GM12878 (cell line): ENCODE results near the gene EXOSC1.

Experiments used
- BHLHE40 ChIP-seq, 2 experiments: fragments of 450-650 bp in 1 of 2; IDR thresholded peaks; 2 replicates each; pipeline ENCODE4 v1.6.1; 2011 to 2017; ENCODE audit warnings: low read depth in 2 of 2, borderline replicate concordance in 1 of 2, improper control_type of control experiment in 1 of 2, low read length in 1 of 2, mild to moderate bottlenecking in 1 of 2
- MTA2 ChIP-seq: fragments of 450-650 bp; IDR thresholded peaks from 2 replicates; pipeline ENCODE4 v1.6.1; 2016; ENCODE audit warnings: low read depth, mild to moderate bottlenecking, moderate library complexity
- NFIC ChIP-seq: IDR thresholded peaks from 2 replicates; pipeline ENCODE4 v1.6.1; 2012; ENCODE audit warnings: low read depth, mild to moderate bottlenecking, inconsistent platforms, low read length, moderate library complexity
- POLR2A ChIP-seq: IDR thresholded peaks from 2 replicates; pipeline ENCODE4 v1.6.1; 2011; ENCODE audit warnings: low read depth, mild to moderate bottlenecking, low read length
- POLR2AphosphoS2 ChIP-seq: IDR thresholded peaks from 2 replicates; pipeline ENCODE4 v1.6.1; 2011; ENCODE audit warnings: low read depth, mild to moderate bottlenecking, low read length, improper control_type of control experiment, moderate library complexity
- RAD21 ChIP-seq: IDR thresholded peaks from 2 replicates; pipeline ENCODE4 v1.6.1; 2011; ENCODE audit warnings: mild to moderate bottlenecking, low read depth, low read length, moderate library complexity; ENCODE audit not compliant: insufficient read depth
- SIX5 ChIP-seq: IDR thresholded peaks from 2 replicates; pipeline ENCODE4 v1.6.1; 2011; ENCODE audit warnings: mild to moderate bottlenecking, low read depth, low read length, moderate library complexity; ENCODE audit not compliant: severe bottlenecking
- SMC3 ChIP-seq: IDR thresholded peaks from 2 replicates; pipeline ENCODE4 v1.6.1; 2011; ENCODE audit warnings: low read length, improper control_type of control experiment, borderline replicate concordance
- STAT1 ChIP-seq: fragments of 450-650 bp; conservative IDR thresholded peaks from 2 replicates; pipeline ENCODE4 v1.6.1; 2014; ENCODE audit warnings: antibody characterized with exemption, mild to moderate bottlenecking
- STAT3 ChIP-seq: IDR thresholded peaks from 2 replicates; pipeline ENCODE4 v1.6.1; 2011; ENCODE audit warnings: low read depth, low read length, improper control_type of control experiment
- ZNF24 ChIP-seq: fragments of 450-650 bp; IDR thresholded peaks from 2 replicates; pipeline ENCODE4 v1.6.1; 2017; ENCODE audit warnings: antibody characterized with exemption, mild to moderate bottlenecking
- TF ChIP-seq, protein P1 (sequence below), 3 experiments: IDR thresholded peaks in 2 of 3; conservative IDR thresholded peaks in 1 of 3; 2 replicates each; pipeline ENCODE4 v1.5.1; 2011; ENCODE audit warnings: low read depth in 3 of 3, low read length in 3 of 3, mild to moderate bottlenecking in 3 of 3, control low read depth in 2 of 3, moderate library complexity in 2 of 3, inconsistent platforms in 1 of 3, mixed read lengths in 1 of 3; ENCODE audit not compliant: control insufficient read depth in 2 of 3, insufficient read depth in 1 of 3; ENCODE audit errors: extremely low read depth in 1 of 3
- TF ChIP-seq, protein P2 (sequence below): fragments of 450-650 bp; IDR thresholded peaks from 2 replicates; pipeline ENCODE4 v1.6.1; 2017; ENCODE audit warnings: mild to moderate bottlenecking, low read depth, inconsistent platforms; ENCODE audit not compliant: poor library complexity, severe bottlenecking

- TF ChIP-seq SMC3 (no peak), POLR2A (no peak), BHLHE40 (IDR thresholded peaks at IDR 0.05; ENCODE audit: borderline replicate concordance in 1 of 2, low read depth in 2 of 2, low read length in 1 of 2) (no peak), RAD21 (no peak), MTA2 (no peak), STAT3 (no peak), SIX5 (no peak), NFIC (no peak), ZNF24 (no peak), POLR2AphosphoS2 (no peak), STAT1 (no peak)
- TF ChIP-seq, protein P1, sequence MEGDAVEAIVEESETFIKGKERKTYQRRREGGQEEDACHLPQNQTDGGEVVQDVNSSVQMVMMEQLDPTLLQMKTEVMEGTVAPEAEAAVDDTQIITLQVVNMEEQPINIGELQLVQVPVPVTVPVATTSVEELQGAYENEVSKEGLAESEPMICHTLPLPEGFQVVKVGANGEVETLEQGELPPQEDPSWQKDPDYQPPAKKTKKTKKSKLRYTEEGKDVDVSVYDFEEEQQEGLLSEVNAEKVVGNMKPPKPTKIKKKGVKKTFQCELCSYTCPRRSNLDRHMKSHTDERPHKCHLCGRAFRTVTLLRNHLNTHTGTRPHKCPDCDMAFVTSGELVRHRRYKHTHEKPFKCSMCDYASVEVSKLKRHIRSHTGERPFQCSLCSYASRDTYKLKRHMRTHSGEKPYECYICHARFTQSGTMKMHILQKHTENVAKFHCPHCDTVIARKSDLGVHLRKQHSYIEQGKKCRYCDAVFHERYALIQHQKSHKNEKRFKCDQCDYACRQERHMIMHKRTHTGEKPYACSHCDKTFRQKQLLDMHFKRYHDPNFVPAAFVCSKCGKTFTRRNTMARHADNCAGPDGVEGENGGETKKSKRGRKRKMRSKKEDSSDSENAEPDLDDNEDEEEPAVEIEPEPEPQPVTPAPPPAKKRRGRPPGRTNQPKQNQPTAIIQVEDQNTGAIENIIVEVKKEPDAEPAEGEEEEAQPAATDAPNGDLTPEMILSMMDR (IDR thresholded peaks at IDR 0.05 in 2 of 3, conservative IDR thresholded peaks at IDR 0.05 in 1 of 3; ENCODE audit: control insufficient read depth in 2 of 3, extremely low read depth in 1 of 3, insufficient read depth in 1 of 3, low read depth in 3 of 3, low read length in 3 of 3): no peak
- TF ChIP-seq, protein P2, sequence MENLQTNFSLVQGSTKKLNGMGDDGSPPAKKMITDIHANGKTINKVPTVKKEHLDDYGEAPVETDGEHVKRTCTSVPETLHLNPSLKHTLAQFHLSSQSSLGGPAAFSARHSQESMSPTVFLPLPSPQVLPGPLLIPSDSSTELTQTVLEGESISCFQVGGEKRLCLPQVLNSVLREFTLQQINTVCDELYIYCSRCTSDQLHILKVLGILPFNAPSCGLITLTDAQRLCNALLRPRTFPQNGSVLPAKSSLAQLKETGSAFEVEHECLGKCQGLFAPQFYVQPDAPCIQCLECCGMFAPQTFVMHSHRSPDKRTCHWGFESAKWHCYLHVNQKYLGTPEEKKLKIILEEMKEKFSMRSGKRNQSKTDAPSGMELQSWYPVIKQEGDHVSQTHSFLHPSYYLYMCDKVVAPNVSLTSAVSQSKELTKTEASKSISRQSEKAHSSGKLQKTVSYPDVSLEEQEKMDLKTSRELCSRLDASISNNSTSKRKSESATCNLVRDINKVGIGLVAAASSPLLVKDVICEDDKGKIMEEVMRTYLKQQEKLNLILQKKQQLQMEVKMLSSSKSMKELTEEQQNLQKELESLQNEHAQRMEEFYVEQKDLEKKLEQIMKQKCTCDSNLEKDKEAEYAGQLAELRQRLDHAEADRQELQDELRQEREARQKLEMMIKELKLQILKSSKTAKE: no peak
Measured at GRCh38 chr10:97474918-97475317, 29.1 kb upstream of the EXOSC1 start.
